ENCODE data around the gene MTHFSD. TPM values are rescaled to one million over a fixed set of nuclear protein-coding genes. Genes with fewer than 3 reads are reported as not detected.

The MTHFSD gene
- total RNA-seq, 2 donors from 2014 or later, result 15.4 to 23.7 TPM

DNA sequence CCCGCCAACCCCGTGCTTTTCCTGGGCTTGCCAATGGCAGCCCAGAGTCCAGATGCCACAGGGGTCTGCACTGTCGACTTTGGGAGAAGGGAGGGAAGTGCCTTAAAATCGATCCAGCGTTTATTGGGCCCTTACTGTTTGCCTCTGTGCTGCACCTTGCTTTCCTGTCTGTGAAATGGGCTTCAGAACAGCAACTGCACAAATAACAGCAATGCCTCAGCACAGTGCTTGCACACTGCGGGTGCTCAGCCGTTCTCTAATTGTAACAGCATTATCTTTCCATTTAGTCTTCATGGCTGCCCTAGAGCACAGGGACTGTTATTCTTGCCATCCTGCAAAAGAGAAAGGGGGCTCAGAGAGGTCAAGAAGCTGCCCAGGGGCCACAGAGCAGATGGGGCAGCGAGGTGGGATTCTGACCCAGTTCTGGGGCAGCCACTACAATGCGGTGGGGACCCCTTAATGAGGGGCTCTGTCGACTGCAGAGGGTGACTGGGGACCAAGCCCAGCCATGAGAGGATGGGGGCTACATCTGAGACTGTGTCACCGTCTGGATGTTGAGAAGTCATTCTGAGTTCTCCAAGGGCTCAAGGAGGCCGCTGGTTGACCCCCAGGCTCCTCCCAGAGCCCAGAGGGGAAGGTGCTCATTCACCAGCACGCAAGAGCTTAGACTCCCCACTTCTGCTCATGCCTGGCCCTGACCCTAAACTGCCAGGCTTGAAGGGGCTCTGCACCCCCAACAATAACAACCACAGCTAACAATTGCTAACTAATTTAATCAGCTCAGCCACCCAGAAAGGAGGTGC is 54.1 kb downstream of the MTHFSD start:
- no peaks in the 10 kb centered on the region for H3K9me3 ChIP-seq
- H3K27me3 ChIP-seq, result peaks cover 82% of the 10 kb centered on the region
- no peaks in the 10 kb centered on the region for H3K4me1 ChIP-seq
- H3K9ac ChIP-seq (ENCODE audit: low read depth in 2 of 2, low read length in 2 of 2), result peak overlapping the region; percentile 8 to 43
- H3K36me3 ChIP-seq, result no peaks in the 10 kb centered on the region
- TF ChIP-seq, protein P1, sequence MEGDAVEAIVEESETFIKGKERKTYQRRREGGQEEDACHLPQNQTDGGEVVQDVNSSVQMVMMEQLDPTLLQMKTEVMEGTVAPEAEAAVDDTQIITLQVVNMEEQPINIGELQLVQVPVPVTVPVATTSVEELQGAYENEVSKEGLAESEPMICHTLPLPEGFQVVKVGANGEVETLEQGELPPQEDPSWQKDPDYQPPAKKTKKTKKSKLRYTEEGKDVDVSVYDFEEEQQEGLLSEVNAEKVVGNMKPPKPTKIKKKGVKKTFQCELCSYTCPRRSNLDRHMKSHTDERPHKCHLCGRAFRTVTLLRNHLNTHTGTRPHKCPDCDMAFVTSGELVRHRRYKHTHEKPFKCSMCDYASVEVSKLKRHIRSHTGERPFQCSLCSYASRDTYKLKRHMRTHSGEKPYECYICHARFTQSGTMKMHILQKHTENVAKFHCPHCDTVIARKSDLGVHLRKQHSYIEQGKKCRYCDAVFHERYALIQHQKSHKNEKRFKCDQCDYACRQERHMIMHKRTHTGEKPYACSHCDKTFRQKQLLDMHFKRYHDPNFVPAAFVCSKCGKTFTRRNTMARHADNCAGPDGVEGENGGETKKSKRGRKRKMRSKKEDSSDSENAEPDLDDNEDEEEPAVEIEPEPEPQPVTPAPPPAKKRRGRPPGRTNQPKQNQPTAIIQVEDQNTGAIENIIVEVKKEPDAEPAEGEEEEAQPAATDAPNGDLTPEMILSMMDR (IDR thresholded peaks at IDR 0.05), result no peak
- no peak for DNase-seq
- no peak overlapping the region for H3K4me3 ChIP-seq
- intact Hi-C loops (cut with DNase I), result no loop called here
- H3K27ac ChIP-seq, result peak overlapping the region; percentile 91

DNA sequence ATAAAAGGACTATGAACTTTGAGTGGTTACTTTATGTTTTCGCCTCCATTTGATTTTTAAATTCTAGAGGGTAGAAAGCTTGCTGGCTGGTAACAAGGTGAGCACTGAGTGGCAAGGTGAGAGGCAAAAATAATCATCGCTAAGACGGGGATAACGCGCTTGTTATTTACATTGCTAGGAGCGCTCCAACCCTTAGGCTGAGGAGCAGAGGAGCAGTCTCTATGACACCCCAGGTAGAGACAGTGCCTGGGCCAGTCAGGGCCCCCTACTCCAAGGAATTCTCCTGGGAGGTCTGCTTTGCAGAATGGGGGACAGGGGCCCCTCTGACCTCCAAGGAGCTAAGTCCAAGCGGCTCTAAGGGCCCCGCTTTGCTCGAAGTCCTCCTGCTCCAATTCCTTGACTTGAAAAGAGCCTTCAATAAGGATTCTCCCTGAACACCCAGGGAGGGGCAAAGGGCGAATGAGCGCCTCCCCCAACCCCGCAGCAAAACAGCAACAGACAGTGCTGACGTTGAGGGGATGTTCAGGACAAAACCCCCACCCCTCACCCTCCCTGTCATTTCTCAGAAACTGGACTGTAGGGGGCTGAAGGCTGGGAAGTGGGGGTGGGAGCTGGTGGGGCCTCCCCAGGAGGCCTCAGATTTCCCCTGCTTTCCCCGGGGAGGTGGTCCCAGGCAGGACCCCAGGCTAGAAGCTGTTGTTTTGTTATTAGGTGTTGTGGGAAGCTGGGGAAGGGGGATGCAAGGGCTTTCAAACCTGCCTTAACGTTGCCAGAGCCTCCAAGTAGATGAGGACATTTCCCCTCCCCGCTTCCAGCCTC is 54.9 kb downstream of the MTHFSD start:
- no peaks in the 10 kb centered on the region for H3K4me1 ChIP-seq
- H3K4me3 ChIP-seq, result no peak overlapping the region
- H3K9me3 ChIP-seq, result no peaks in the 10 kb centered on the region
- no peaks in the 10 kb centered on the region for H3K36me3 ChIP-seq
- intact Hi-C loops (cut with DNase I), result no loop called here
- TF ChIP-seq, protein P1 (IDR thresholded peaks at IDR 0.05), result no peak
- H3K27ac ChIP-seq, result peak overlapping the region; percentile 91
- H3K9ac ChIP-seq (ENCODE audit: low read depth in 2 of 2, low read length in 2 of 2), result peak overlapping the region in 1 of 2 donors; percentile 8
- DNase-seq, result no peak
- H3K27me3 ChIP-seq, result peaks cover 81% of the 10 kb centered on the region

DNA sequence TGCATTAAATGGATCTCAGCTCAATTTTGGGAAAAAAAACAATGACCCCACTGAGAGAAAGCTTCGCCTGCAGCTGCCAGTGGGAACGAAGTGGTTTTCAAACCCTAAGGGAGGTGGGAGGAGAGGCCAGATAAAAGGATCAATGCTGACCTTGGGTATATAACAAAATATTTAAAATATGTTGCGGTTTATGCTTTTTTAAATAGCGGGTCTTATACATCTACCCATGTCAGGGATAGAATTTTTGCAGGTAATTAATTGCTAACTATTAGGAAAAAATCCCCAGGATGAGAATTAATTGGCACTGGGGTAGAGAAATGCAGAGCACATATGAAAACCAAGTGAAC is 55.6 kb downstream of the MTHFSD start:
- no peaks in the 10 kb centered on the region for H3K4me1 ChIP-seq
- peak overlapping the region; percentile 19 for H3K4me3 ChIP-seq
- no peaks in the 10 kb centered on the region for H3K36me3 ChIP-seq
- TF ChIP-seq, protein P1 (IDR thresholded peaks at IDR 0.05), result no peak
- no peak for DNase-seq
- H3K9ac ChIP-seq (ENCODE audit: low read depth in 2 of 2, low read length in 2 of 2), result peak overlapping the region; percentile 13 to 43
- peak overlapping the region; percentile 91 for H3K27ac ChIP-seq
- H3K27me3 ChIP-seq, result peaks cover 81% of the 10 kb centered on the region
- intact Hi-C loops (cut with DNase I), result no loop called here
- no peaks in the 10 kb centered on the region for H3K9me3 ChIP-seq

DNA sequence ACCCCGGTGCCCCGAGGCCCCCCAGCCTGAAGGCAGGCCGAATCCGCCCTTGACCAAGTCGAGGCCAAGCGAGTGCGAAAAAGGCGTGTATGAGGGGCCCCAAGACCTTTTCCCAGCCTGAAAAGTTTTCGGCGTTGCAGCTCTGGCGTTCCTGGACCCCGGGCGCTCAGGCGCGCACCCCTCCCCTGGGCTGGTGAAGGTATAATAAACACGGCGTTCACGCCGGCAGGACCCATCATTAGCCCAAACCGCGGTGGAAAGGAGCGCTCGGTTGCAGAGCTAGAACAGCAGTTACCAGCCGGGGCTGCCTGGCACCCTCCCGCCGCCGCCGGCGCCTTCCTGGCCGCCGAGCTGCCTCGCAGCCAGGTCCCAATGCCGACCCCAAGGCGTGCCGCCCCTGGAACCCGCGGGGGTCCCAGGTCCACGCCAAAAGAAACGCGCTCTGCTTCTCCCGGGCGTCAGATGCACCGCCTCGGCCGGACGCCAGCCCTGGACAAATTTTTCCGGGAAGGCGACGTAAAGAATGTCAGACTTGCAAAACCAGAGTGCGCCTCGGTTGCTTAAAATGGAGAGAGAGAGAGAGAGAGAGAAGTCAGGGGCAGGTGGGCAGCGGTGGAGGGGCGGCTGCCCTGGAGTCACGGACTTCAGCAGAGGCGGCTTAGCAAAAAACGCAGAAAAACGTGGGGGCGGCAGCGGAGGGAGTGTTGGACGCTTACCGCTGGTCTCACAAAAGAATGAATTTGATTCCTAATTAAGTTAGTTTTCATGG is 56.2 kb downstream of the MTHFSD start:
- H3K27ac ChIP-seq, result peak overlapping the region; percentile 91
- no peak for DNase-seq
- H3K4me3 ChIP-seq, result peak overlapping the region; percentile 19
- H3K27me3 ChIP-seq, result peaks cover 80% of the 10 kb centered on the region
- no peaks in the 10 kb centered on the region for H3K4me1 ChIP-seq
- TF ChIP-seq, protein P1 (IDR thresholded peaks at IDR 0.05), result no peak
- intact Hi-C loops (cut with DNase I), result no loop called here
- peak overlapping the region; percentile 13 to 63 for H3K9ac ChIP-seq (ENCODE audit: low read depth in 2 of 2, low read length in 2 of 2)
- H3K9me3 ChIP-seq, result no peaks in the 10 kb centered on the region
- no peaks in the 10 kb centered on the region for H3K36me3 ChIP-seq

DNA sequence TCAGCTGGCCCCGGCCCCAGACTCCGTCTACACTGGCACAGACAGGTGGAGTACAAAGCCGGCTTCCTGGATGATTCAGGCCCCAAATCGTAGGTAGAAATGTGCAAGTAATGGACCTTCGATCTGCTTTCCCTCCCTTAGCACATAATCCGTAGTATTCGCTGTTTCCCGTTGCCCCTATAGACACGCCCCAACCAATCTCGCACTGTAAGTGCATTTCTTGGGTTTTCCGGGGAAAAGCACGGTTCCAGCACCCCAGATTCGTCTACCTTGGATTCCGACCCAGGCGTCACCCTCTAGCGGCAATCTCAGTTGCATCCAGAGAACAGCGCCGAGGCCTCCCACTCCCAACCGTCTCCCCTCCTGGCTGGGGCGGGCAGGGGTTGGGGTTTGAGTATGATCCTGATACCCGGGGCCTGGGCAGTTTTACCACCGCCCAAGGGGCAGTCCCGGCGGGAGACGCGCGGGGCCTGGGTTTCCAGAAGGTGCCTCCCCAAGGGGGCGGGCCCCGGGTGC is 56.8 kb downstream of the MTHFSD start:
- intact Hi-C loops (cut with DNase I), result no loop called here
- peak overlapping the region; percentile 19 for H3K4me3 ChIP-seq
- DNase-seq, result no peak

More for the DNA sequence above, 56.8 kb downstream of the MTHFSD start:
- H3K36me3 ChIP-seq, result no peaks in the 10 kb centered on the region
- no peaks in the 10 kb centered on the region for H3K4me1 ChIP-seq
- peak overlapping the region; percentile 40 to 63 for H3K9ac ChIP-seq (ENCODE audit: low read depth in 2 of 2, low read length in 2 of 2)
- H3K27ac ChIP-seq, result peak overlapping the region; percentile 91
- TF ChIP-seq, protein P1 (IDR thresholded peaks at IDR 0.05), result no peak
- H3K27me3 ChIP-seq, result peaks cover 78% of the 10 kb centered on the region
- H3K9me3 ChIP-seq, result no peaks in the 10 kb centered on the region

Data from colonic mucosa (tissue), 4 donors.